ENCODE results near the gene KRTAP5-11. TPM values are rescaled to one million over a fixed set of nuclear protein-coding genes. Genes with fewer than 3 reads are reported as not detected.

KRTAP5-11 gene
- total and polyA plus RNA-seq, 2 experiments from 2014 or later: not detected

- DNase-seq (ENCODE audit: low spot score): no peak
- no peaks in the 10 kb centered on the region for H3K36me3 ChIP-seq (replicated peaks; ENCODE audit: insufficient read depth, low read depth)
- WGBS (ENCODE audit: low lambda C conversion rate, missing lambda C conversion rate): 90% methylated on average over 1 of the region's 1 CpG
- no peaks in the 10 kb centered on the region for H3K9me3 ChIP-seq (ENCODE audit: low read depth)
- no peak overlapping the region for H2AFZ ChIP-seq
- no peaks in the 10 kb centered on the region for H3K4me1 ChIP-seq (ENCODE audit: insufficient read depth)
- no peaks in the 10 kb centered on the region for H3K27me3 ChIP-seq
- no peaks in the 10 kb centered on the region for H4K20me1 ChIP-seq (ENCODE audit: insufficient read depth, poor library complexity, severe bottlenecking)
- H3K27ac ChIP-seq: no peak overlapping the region
- no peak overlapping the region for H3K4me2 ChIP-seq
- no peak overlapping the region for H3K4me3 ChIP-seq
- no peaks in the 10 kb centered on the region for H3K79me2 ChIP-seq
- TF ChIP-seq EZH2phosphoT487 (IDR thresholded peaks at IDR 0.05; ENCODE audit: low read depth, severe bottlenecking, unreplicated experiment): no peak
- no peak for TF ChIP-seq EZH2 (IDR thresholded peaks at IDR 0.05; ENCODE audit: borderline replicate concordance)
- no peak for TF ChIP-seq CTCF (IDR thresholded peaks at IDR 0.05; ENCODE audit: poor library complexity)
- H3K9me2 ChIP-seq (replicated peaks; ENCODE audit: insufficient read depth): no peaks in the 10 kb centered on the region
These were observed 23.7 kb downstream of the KRTAP5-11 start for GRCh38 chr11:71558996-71559395.

GRCh38 chr11:71557257-71557656 is 25.4 kb downstream of the KRTAP5-11 start:
- no peaks in the 10 kb centered on the region for H3K79me2 ChIP-seq

GRCh38 chr11:71556018-71556417 is 26.7 kb downstream of the KRTAP5-11 start:
- Histone ChIP-seq H4K20me1 (ENCODE audit: insufficient read depth, poor library complexity, severe bottlenecking) (no peaks in the 10 kb centered on the region), H3K27ac (no peak overlapping the region), H3K9me2 (replicated peaks; ENCODE audit: insufficient read depth) (no peaks in the 10 kb centered on the region), H3K4me2 (no peak overlapping the region), H3K4me3 (no peak overlapping the region), H3K79me2 (no peaks in the 10 kb centered on the region), H3K4me1 (ENCODE audit: insufficient read depth) (no peaks in the 10 kb centered on the region), H2AFZ (no peak overlapping the region), H3K36me3 (replicated peaks; ENCODE audit: insufficient read depth, low read depth) (no peaks in the 10 kb centered on the region), H3K9me3 (ENCODE audit: low read depth) (no peaks in the 10 kb centered on the region), H3K27me3 (no peaks in the 10 kb centered on the region)
- DNase-seq (ENCODE audit: low spot score): no peak
- no peak for TF ChIP-seq EZH2phosphoT487 (IDR thresholded peaks at IDR 0.05; ENCODE audit: low read depth, severe bottlenecking, unreplicated experiment)
- TF ChIP-seq EZH2 (IDR thresholded peaks at IDR 0.05; ENCODE audit: borderline replicate concordance): no peak
- TF ChIP-seq CTCF (IDR thresholded peaks at IDR 0.05; ENCODE audit: poor library complexity): no peak
- 90% methylated on average over 4 of the region's 4 CpGs for WGBS (ENCODE audit: low lambda C conversion rate, missing lambda C conversion rate)

More at GRCh38 chr11:71557257-71557656, 25.4 kb downstream of the KRTAP5-11 start:
- Histone ChIP-seq H3K9me3 (ENCODE audit: low read depth) (no peaks in the 10 kb centered on the region), H3K27me3 (no peaks in the 10 kb centered on the region), H2AFZ (no peak overlapping the region), H3K4me1 (ENCODE audit: insufficient read depth) (no peaks in the 10 kb centered on the region), H3K4me3 (no peak overlapping the region), H3K9me2 (replicated peaks; ENCODE audit: insufficient read depth) (no peaks in the 10 kb centered on the region), H3K36me3 (replicated peaks; ENCODE audit: insufficient read depth, low read depth) (no peaks in the 10 kb centered on the region), H4K20me1 (ENCODE audit: insufficient read depth, poor library complexity, severe bottlenecking) (no peaks in the 10 kb centered on the region), H3K27ac (no peak overlapping the region), H3K4me2 (no peak overlapping the region)
- TF ChIP-seq CTCF (IDR thresholded peaks at IDR 0.05; ENCODE audit: poor library complexity): no peak
- no peak for TF ChIP-seq EZH2phosphoT487 (IDR thresholded peaks at IDR 0.05; ENCODE audit: low read depth, severe bottlenecking, unreplicated experiment)
- no peak for TF ChIP-seq EZH2 (IDR thresholded peaks at IDR 0.05; ENCODE audit: borderline replicate concordance)
- DNase-seq (ENCODE audit: low spot score): no peak

- Histone ChIP-seq H3K4me1 (ENCODE audit: insufficient read depth) (no peaks in the 10 kb centered on the region), H3K4me2 (no peak overlapping the region), H3K9me3 (ENCODE audit: low read depth) (no peaks in the 10 kb centered on the region), H2AFZ (no peak overlapping the region), H3K27me3 (no peaks in the 10 kb centered on the region), H3K9me2 (replicated peaks; ENCODE audit: insufficient read depth) (no peaks in the 10 kb centered on the region), H3K36me3 (replicated peaks; ENCODE audit: insufficient read depth, low read depth) (no peaks in the 10 kb centered on the region), H3K79me2 (no peaks in the 10 kb centered on the region), H3K27ac (no peak overlapping the region), H3K4me3 (no peak overlapping the region), H4K20me1 (ENCODE audit: insufficient read depth, poor library complexity, severe bottlenecking) (no peaks in the 10 kb centered on the region)
- TF ChIP-seq CTCF (IDR thresholded peaks at IDR 0.05; ENCODE audit: poor library complexity) (no peak), EZH2 (IDR thresholded peaks at IDR 0.05; ENCODE audit: borderline replicate concordance) (no peak)
- no peak for DNase-seq (ENCODE audit: low spot score)
- WGBS (ENCODE audit: low lambda C conversion rate, missing lambda C conversion rate): 96% methylated on average over 11 of the region's 11 CpGs
These were observed 27.2 kb downstream of the KRTAP5-11 start for GRCh38 chr11:71555508-71555907.

All from hepatocyte (in vitro differentiated cells).